HG03103 (cell line): ENCODE results near the gene TMEM132A.
"Not testable (repeated sequence)": the region's sequence is repeated elsewhere in the genome, so short reads cannot be mapped to it uniquely, and the experiment has no call there.

Experiments
- ATAC-seq: cut with Tn5 transposase; IDR thresholded peaks from one replicate; pipeline ENCODE4 v1.9.1; 2021; ENCODE audit warnings: low read depth; ENCODE audit not compliant: unreplicated experiment

TMEM132A gene

GRCh38 chr11:60951904-60952741 lies 27.9 kb downstream of the TMEM132A start, which contains the start of gene SLC15A3:
SLC15A3 (minus strand) TSS chr11:60952176; CDS start chr11:60951551, 625 bp downstream.
- peak; percentile 74 for ATAC-seq

- ATAC-seq, result no peak
These were observed 28.5 kb downstream of the TMEM132A start for GRCh38 chr11:60952742-60953170.

GRCh38 chr11:60953781-60954180 lies 29.5 kb downstream of the TMEM132A start:
- no peak for ATAC-seq

GRCh38 chr11:60954421-60954820 lies 30.2 kb downstream of the TMEM132A start:
- ATAC-seq, result no peak

- ATAC-seq, result no peak
These were observed 31.3 kb downstream of the TMEM132A start for GRCh38 chr11:60955571-60955970.

GRCh38 chr11:60957188-60957587 lies 32.9 kb downstream of the TMEM132A start:
- no peak for ATAC-seq

- no peak for ATAC-seq
These were observed 35.2 kb downstream of the TMEM132A start for GRCh38 chr11:60959431-60959830.

- ATAC-seq, result no peak
These were observed 36.1 kb downstream of the TMEM132A start for GRCh38 chr11:60960405-60960804.

- ATAC-seq, result no peak
These were observed 40.5 kb downstream of the TMEM132A start for GRCh38 chr11:60964801-60965200.

GRCh38 chr11:60966890-60967289 lies 42.6 kb downstream of the TMEM132A start:
- ATAC-seq, result no peak

GRCh38 chr11:60968223-60968622 lies 44.0 kb downstream of the TMEM132A start:
- no peak for ATAC-seq

- no peak for ATAC-seq
These were observed 46.1 kb downstream of the TMEM132A start for GRCh38 chr11:60970369-60970774.

GRCh38 chr11:60970890-60971289 lies 46.6 kb downstream of the TMEM132A start:
- no peak for ATAC-seq

GRCh38 chr11:60971520-60971919 lies 47.3 kb downstream of the TMEM132A start, which contains the start of gene CD6:
CD6 (plus strand) TSS chr11:60971680; CDS start chr11:60971866, 186 bp downstream.
- ATAC-seq, result no peak

GRCh38 chr11:60972182-60973030 lies 48.1 kb downstream of the TMEM132A start:
- no peak for ATAC-seq

GRCh38 chr11:60973699-60974098 lies 49.4 kb downstream of the TMEM132A start:
- no peak for ATAC-seq

GRCh38 chr11:60974316-60974715 lies 50.1 kb downstream of the TMEM132A start:
- ATAC-seq, result not testable (repeated sequence)

GRCh38 chr11:60974726-60975125 lies 50.5 kb downstream of the TMEM132A start:
- ATAC-seq, result no peak

GRCh38 chr11:60977224-60977623 lies 53.0 kb downstream of the TMEM132A start:
- no peak for ATAC-seq

GRCh38 chr11:60977836-60978235 lies 53.6 kb downstream of the TMEM132A start:
- ATAC-seq, result no peak
